SK-N-SH (cell line): ENCODE results near the gene ROR2. TPM values are rescaled to one million over a fixed set of nuclear protein-coding genes. Genes with fewer than 3 reads are reported as not detected.
A peak's percentile ranks its signal among the peaks of the same experiment; 100 is the strongest.

Experiments
- CTCF ChIA-PET: fragments of 300-600, 350-600 bp; formaldehyde crosslinking; extraction: SDS; loops from one replicate; lab custom pipeline; 2021; lab: Yijun Ruan, JAX
- POLR2A ChIA-PET: fragments of 350-600 bp; sonication (Branson Sonifier 250); formaldehyde crosslinking; extraction: SDS; loops from one replicate; lab custom pipeline; 2020; ENCODE audit warnings: antibody characterized with exemption, inconsistent platforms; lab: Yijun Ruan, JAX
- DNase-seq: peaks from one replicate; pipeline ENCODE4 v3.0.0; 2012
- H2AFZ ChIP-seq: fragments of 200-600 bp; sonication (generic); 2 replicates; pipeline ENCODE4 v1.8.1; 2016; ENCODE audit warnings: antibody characterized with exemption, mild to moderate bottlenecking, low read depth
- H3F3A ChIP-seq: fragments of 200-600 bp; sonication (generic); replicated peaks from 2 replicates; pipeline ENCODE3; 2016; ENCODE audit warnings: antibody characterized with exemption, mild to moderate bottlenecking; ENCODE audit not compliant: insufficient read depth
- H3K27ac ChIP-seq, 2 experiments: fragments of 200-500 bp in 1 of 2; fragments of 200-600 bp in 1 of 2; sonication (Bioruptor generic) in 1 of 2; sonication (generic), shearing (Covaris generic) in 1 of 2; 2 replicates each; pipeline versions ENCODE4 v1.5.1 to v1.6.1; 2014 to 2016; ENCODE audit warnings: low read depth in 2 of 2, inconsistent platforms in 1 of 2, low read length in 1 of 2, mild to moderate bottlenecking in 1 of 2, mixed read lengths in 1 of 2
- H3K27me3 ChIP-seq: fragments of 200-600 bp; sonication (generic), shearing (Covaris generic); 2 replicates; pipeline ENCODE4 v1.6.1; 2016; ENCODE audit warnings: mixed run types; ENCODE audit not compliant: insufficient read depth
- H3K36me3 ChIP-seq, 2 experiments: fragments of 200-500 bp in 1 of 2; fragments of 200-600 bp in 1 of 2; sonication (Bioruptor generic) in 1 of 2; sonication (generic) in 1 of 2; replicated peaks in 1 of 2; 2 replicates each; pipeline versions ENCODE3 to v1.5.1; 2014 to 2016; ENCODE audit warnings: low read length in 1 of 2, mild to moderate bottlenecking in 1 of 2; ENCODE audit not compliant: insufficient read depth in 2 of 2, control insufficient read depth in 1 of 2
- H3K4me1 ChIP-seq, 2 experiments: fragments of 200-500 bp in 1 of 2; fragments of 200-600 bp in 1 of 2; sonication (Bioruptor generic) in 1 of 2; sonication (generic), shearing (Covaris generic) in 1 of 2; 2 replicates each; pipeline versions ENCODE4 v1.5.1 to v1.6.1; 2014 to 2016; ENCODE audit warnings: low read depth in 1 of 2, low read length in 1 of 2, mixed run types in 1 of 2; ENCODE audit not compliant: insufficient read depth in 2 of 2, control insufficient read depth in 1 of 2
- H3K4me2 ChIP-seq: fragments of 200-600 bp; sonication (generic), shearing (Covaris generic); 2 replicates; pipeline ENCODE4 v1.6.1; 2017; ENCODE audit warnings: mixed run types
- H3K4me3 ChIP-seq, 2 experiments: fragments of 200-500 bp in 1 of 2; fragments of 200-600 bp in 1 of 2; sonication (Bioruptor generic) in 1 of 2; sonication (generic), shearing (Covaris generic) in 1 of 2; 2 replicates each; pipeline versions ENCODE4 v1.5.1 to v1.8.1; 2014 to 2016; ENCODE audit warnings: low read depth in 2 of 2, inconsistent platforms in 1 of 2, low read length in 1 of 2, mild to moderate bottlenecking in 1 of 2, mixed read lengths in 1 of 2, moderate library complexity in 1 of 2
- H3K79me2 ChIP-seq: fragments of 200-600 bp; sonication (generic); 2 replicates; pipeline ENCODE4 v1.8.1; 2017; ENCODE audit warnings: mild to moderate bottlenecking; ENCODE audit not compliant: insufficient read depth
- H3K9ac ChIP-seq: fragments of 200-600 bp; sonication (generic); 2 replicates; pipeline ENCODE4 v1.6.1; 2017; ENCODE audit warnings: mixed run types
- H3K9me2 ChIP-seq: fragments of 200-600 bp; sonication (generic); 2 replicates; pipeline ENCODE4 v1.6.1; 2017; ENCODE audit warnings: mixed run types
- H3K9me3 ChIP-seq: fragments of 200-600 bp; sonication (generic); 2 replicates; pipeline ENCODE4 v1.6.1; 2017; ENCODE audit warnings: mixed run types, mild to moderate bottlenecking, moderate library complexity
- H4K20me1 ChIP-seq: fragments of 200-600 bp; sonication (generic); 2 replicates; pipeline ENCODE4 v1.6.1; 2017; ENCODE audit warnings: mild to moderate bottlenecking, mixed run types; ENCODE audit not compliant: insufficient read depth
- ELF1 ChIP-seq: IDR thresholded peaks from 2 replicates; pipeline ENCODE4 v1.4.0; 2012
- EZH2phosphoT487 ChIP-seq: fragments of 200-600 bp; sonication (generic); IDR thresholded peaks from 2 replicates; pipeline ENCODE4 v1.6.1; 2017; ENCODE audit warnings: low read depth, mixed run types, mild to moderate bottlenecking, antibody characterized with exemption, moderate library complexity, borderline replicate concordance
- FOXJ3 ChIP-seq: sonication (generic); formaldehyde crosslinking; IDR thresholded peaks from 2 replicates; pipeline ENCODE4 v1.5.1; 2020; ENCODE audit warnings: mild to moderate bottlenecking, missing genetic modification reagents
- FOXM1 ChIP-seq: IDR thresholded peaks from 2 replicates; pipeline ENCODE4 v1.4.0; 2012; ENCODE audit warnings: low read depth, mild to moderate bottlenecking
- GABPA ChIP-seq: IDR thresholded peaks from 2 replicates; pipeline ENCODE4 v1.4.0; 2012; ENCODE audit warnings: low read depth, mild to moderate bottlenecking
- GATA2 ChIP-seq: sonication (generic); formaldehyde crosslinking; IDR thresholded peaks from 2 replicates; pipeline ENCODE4 v1.5.0; 2020; ENCODE audit warnings: mild to moderate bottlenecking, missing genetic modification reagents
- JUND ChIP-seq: IDR thresholded peaks from 2 replicates; pipeline ENCODE4 v1.4.0; 2012
- MEF2A ChIP-seq: IDR thresholded peaks from 2 replicates; pipeline ENCODE4 v1.4.0; 2012; ENCODE audit warnings: low read depth, borderline replicate concordance
- NFIC ChIP-seq: IDR thresholded peaks from 2 replicates; pipeline ENCODE4 v1.4.0; 2012; ENCODE audit warnings: borderline replicate concordance
- NRF1 ChIP-seq: IDR thresholded peaks from 2 replicates; pipeline ENCODE4 v1.6.1; 2012; ENCODE audit warnings: low read depth, mild to moderate bottlenecking, low read length
- POLR2AphosphoS5 ChIP-seq: IDR thresholded peaks from 2 replicates; pipeline ENCODE4 v1.6.1; 2012; ENCODE audit warnings: low read depth, low read length
- RAD21 ChIP-seq: IDR thresholded peaks from 2 replicates; pipeline ENCODE4 v1.6.1; 2012; ENCODE audit warnings: mild to moderate bottlenecking, low read length
- RCOR1 ChIP-seq: fragments of 150-350 bp; IDR thresholded peaks from 2 replicates; pipeline ENCODE4 v1.6.1; 2017; ENCODE audit warnings: antibody characterized with exemption, low read length
- RFX5 ChIP-seq: IDR thresholded peaks from 2 replicates; pipeline ENCODE4 v1.6.1; 2012; ENCODE audit warnings: mild to moderate bottlenecking, improper control_type of control experiment, low read length
- SIN3A ChIP-seq: IDR thresholded peaks from 2 replicates; pipeline ENCODE4 v1.6.1; 2012; ENCODE audit warnings: low read depth, mild to moderate bottlenecking, low read length, moderate library complexity, borderline replicate concordance
- TCF12 ChIP-seq: IDR thresholded peaks from 2 replicates; pipeline ENCODE4 v1.4.0; 2012
- TEAD4 ChIP-seq: IDR thresholded peaks from 2 replicates; pipeline ENCODE4 v1.4.0; 2012; ENCODE audit warnings: mild to moderate bottlenecking, borderline replicate concordance; ENCODE audit not compliant: insufficient read depth
- USF1 ChIP-seq: IDR thresholded peaks from 2 replicates; pipeline ENCODE4 v1.4.0; 2012; ENCODE audit warnings: low read depth, borderline replicate concordance
- WGBS: methylation state at CpG from one replicate; pipeline ENCODE4 v1.1.6; 2017; ENCODE audit warnings: low lambda C conversion rate; 5-methylcytosine and 5-hydroxymethylcytosine counted together
- polyA plus RNA-seq, 3 experiments: library from polyadenylated mRNA; depleted of rRNA; stranded (reverse); fragments of >200 nt; gene quantifications; 2 replicates each; pipeline ENCODE4 v1.2.3, GENCODE V29; 2012
- TF ChIP-seq, protein P1 (sequence below): IDR thresholded peaks from 2 replicates; pipeline ENCODE4; 2012
- TF ChIP-seq, protein P2 (sequence below): fragments of 150-350 bp; IDR thresholded peaks from 2 replicates; pipeline ENCODE4 v1.6.1; 2016; ENCODE audit warnings: mild to moderate bottlenecking, low read depth, low read length

The ROR2 gene
- polyA plus RNA-seq, 1 of the 3 experiments (the other 2 are of a cell fraction): 0.43 TPM

GRCh38 chr9:91896513-91897121 lies 53.4 kb downstream of the ROR2 start (continued):
- TF ChIP-seq RAD21 (peak; percentile 32; the same call in 1 of the 2 replicates), JUND (no peak), RFX5 (peak; percentile 87)

DNA sequence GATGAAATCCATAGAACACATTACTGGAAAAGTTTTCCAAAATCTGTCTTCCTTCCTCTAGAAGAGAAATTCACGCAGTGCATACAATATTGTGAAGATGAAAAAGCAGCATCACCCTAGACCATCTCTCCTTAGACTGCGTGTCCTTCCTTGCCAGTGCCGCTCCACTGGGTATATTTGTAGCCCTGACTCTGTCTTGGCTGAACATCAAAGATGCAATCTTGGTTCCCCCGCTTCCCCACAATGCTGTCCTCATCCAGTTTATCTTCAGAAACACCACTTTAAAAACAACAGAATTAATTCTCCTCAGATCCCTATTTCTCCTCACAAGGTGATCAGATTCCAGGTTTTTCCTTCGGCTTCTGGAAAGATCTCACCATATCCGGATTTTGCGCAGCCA lies 53.9 kb downstream of the ROR2 start:
- Histone ChIP-seq H3K27ac (peak overlapping the region; percentile 17 to 97; a peak in 2 of 4 replicates), H3F3A (no peaks in the 10 kb centered on the region), H3K79me2 (no peaks in the 10 kb centered on the region), H3K4me1 (peaks cover 18 to 60% of the 10 kb centered on the region in 2 experiments; a peak in 3 of 4 replicates), H2AFZ (no peak overlapping the region), H4K20me1 (no peaks in the 10 kb centered on the region), H3K4me2 (peak overlapping the region; percentile 45; the same call in 1 of the 2 replicates), H3K9me3 (no peaks in the 10 kb centered on the region), H3K4me3 (no peak overlapping the region), H3K9me2 (no peaks in the 10 kb centered on the region), H3K9ac (no peak overlapping the region), H3K27me3 (no peaks in the 10 kb centered on the region), H3K36me3 (no peaks in the 10 kb centered on the region)
- 35% methylated on average over 7 of the region's 7 CpGs for WGBS
- TF ChIP-seq GATA2 (peak; percentile 71), FOXM1 (no peak)
- ChIA-PET CTCF (interaction anchor here (1.3 to 2.3 kb wide), 2 partner anchors 54 to 137 kb away, joined by 3 to 10 read pairs; partner anchors contain the start of gene ROR2), POLR2A (interaction anchor here (0.6 kb wide), 1 partner anchor 52 kb away, joined by 3 read pairs; no protein-coding TSS in a partner anchor)
- DNase-seq: peak; percentile 66

GRCh38 chr9:91894536-91894935 lies 55.5 kb downstream of the ROR2 start:
- Histone ChIP-seq H3K27me3 (no peaks in the 10 kb centered on the region), H3K9ac (no peak overlapping the region), H3K9me3 (no peaks in the 10 kb centered on the region), H3K27ac (peak overlapping the region in 1 of 2 experiments; percentile 97; a peak in 1 of 4 replicates), H3K79me2 (no peaks in the 10 kb centered on the region), H3K4me2 (no peak overlapping the region), H3K4me1 (peaks cover 18 to 52% of the 10 kb centered on the region in 2 experiments; a peak in 3 of 4 replicates), H3K4me3 (no peak overlapping the region), H3F3A (no peaks in the 10 kb centered on the region), H3K9me2 (no peaks in the 10 kb centered on the region), H2AFZ (no peak overlapping the region), H3K36me3 (no peaks in the 10 kb centered on the region), H4K20me1 (no peaks in the 10 kb centered on the region)
- ChIA-PET POLR2A (no interaction called here), CTCF (interaction anchor here (1.0 to 2.3 kb wide), 3 partner anchors 10 to 60 kb away, joined by 3 to 10 read pairs (median 3); partner anchors contain the start of gene ROR2)
- no peak for DNase-seq
- TF ChIP-seq, protein P1, sequence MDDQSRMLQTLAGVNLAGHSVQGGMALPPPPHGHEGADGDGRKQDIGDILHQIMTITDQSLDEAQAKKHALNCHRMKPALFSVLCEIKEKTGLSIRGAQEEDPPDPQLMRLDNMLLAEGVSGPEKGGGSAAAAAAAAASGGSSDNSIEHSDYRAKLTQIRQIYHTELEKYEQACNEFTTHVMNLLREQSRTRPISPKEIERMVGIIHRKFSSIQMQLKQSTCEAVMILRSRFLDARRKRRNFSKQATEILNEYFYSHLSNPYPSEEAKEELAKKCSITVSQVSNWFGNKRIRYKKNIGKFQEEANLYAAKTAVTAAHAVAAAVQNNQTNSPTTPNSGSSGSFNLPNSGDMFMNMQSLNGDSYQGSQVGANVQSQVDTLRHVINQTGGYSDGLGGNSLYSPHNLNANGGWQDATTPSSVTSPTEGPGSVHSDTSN: no peak
- no peak for TF ChIP-seq NFIC
- no peak for TF ChIP-seq TCF12
- no peak for TF ChIP-seq ELF1
- no peak for TF ChIP-seq USF1
- no peak for TF ChIP-seq FOXM1
- TF ChIP-seq, protein P2, sequence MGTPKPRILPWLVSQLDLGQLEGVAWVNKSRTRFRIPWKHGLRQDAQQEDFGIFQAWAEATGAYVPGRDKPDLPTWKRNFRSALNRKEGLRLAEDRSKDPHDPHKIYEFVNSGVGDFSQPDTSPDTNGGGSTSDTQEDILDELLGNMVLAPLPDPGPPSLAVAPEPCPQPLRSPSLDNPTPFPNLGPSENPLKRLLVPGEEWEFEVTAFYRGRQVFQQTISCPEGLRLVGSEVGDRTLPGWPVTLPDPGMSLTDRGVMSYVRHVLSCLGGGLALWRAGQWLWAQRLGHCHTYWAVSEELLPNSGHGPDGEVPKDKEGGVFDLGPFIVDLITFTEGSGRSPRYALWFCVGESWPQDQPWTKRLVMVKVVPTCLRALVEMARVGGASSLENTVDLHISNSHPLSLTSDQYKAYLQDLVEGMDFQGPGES: no peak
- no peak for TF ChIP-seq TEAD4
- no peak for TF ChIP-seq SIN3A
- TF ChIP-seq NRF1: no peak
- TF ChIP-seq POLR2AphosphoS5: no peak
- no peak for TF ChIP-seq FOXJ3
- no peak for TF ChIP-seq RCOR1
- no peak for TF ChIP-seq RFX5
- no peak for TF ChIP-seq GATA2
- TF ChIP-seq GABPA: no peak
- TF ChIP-seq EZH2phosphoT487: no peak
- no peak for TF ChIP-seq MEF2A
- WGBS: 47% methylated on average over 1 of the region's 1 CpG
